Raji (cell line): ENCODE results near the gene CALML5.

ENCODE experiments used
- POLR2A ChIP-seq: IDR thresholded peaks from 2 replicates; pipeline ENCODE4 v1.6.1; 2011; ENCODE audit warnings: low read depth, low read length, control low read depth; ENCODE audit not compliant: insufficient read depth

Gene CALML5

GRCh38 chr10:5500910-5501309 is 1.5 kb upstream of the CALML5 start:
- no peak for TF ChIP-seq POLR2A

- no peak for TF ChIP-seq POLR2A
Measured at GRCh38 chr10:5500162-5500670, 846 bp upstream of the CALML5 start.

GRCh38 chr10:5498791-5499492 is 428 bp downstream of the CALML5 start:
- no peak for TF ChIP-seq POLR2A

GRCh38 chr10:5497948-5498730 is 1.2 kb downstream of the CALML5 start:
- no peak for TF ChIP-seq POLR2A

GRCh38 chr10:5497289-5497688 is 2.1 kb downstream of the CALML5 start:
- TF ChIP-seq POLR2A, result no peak

- no peak for TF ChIP-seq POLR2A
Measured at GRCh38 chr10:5496261-5497250, 2.8 kb downstream of the CALML5 start.

GRCh38 chr10:5494611-5495010 is 4.8 kb downstream of the CALML5 start:
- TF ChIP-seq POLR2A, result no peak

GRCh38 chr10:5493691-5494090 is 5.7 kb downstream of the CALML5 start:
- no peak for TF ChIP-seq POLR2A

GRCh38 chr10:5492929-5493576 is 6.3 kb downstream of the CALML5 start:
- TF ChIP-seq POLR2A, result no peak

GRCh38 chr10:5492322-5492855 is 7.0 kb downstream of the CALML5 start:
- TF ChIP-seq POLR2A, result no peak

- TF ChIP-seq POLR2A, result no peak
Measured at GRCh38 chr10:5491477-5491876, 7.9 kb downstream of the CALML5 start.

GRCh38 chr10:5490698-5491464 is 8.5 kb downstream of the CALML5 start:
- TF ChIP-seq POLR2A, result no peak

GRCh38 chr10:5490032-5490431 is 9.3 kb downstream of the CALML5 start:
- TF ChIP-seq POLR2A, result no peak

GRCh38 chr10:5488272-5489161 is 10.9 kb downstream of the CALML5 start:
- TF ChIP-seq POLR2A, result no peak
